Upper lobe of left lung (tissue), 6 donors: Measurements from ENCODE around the gene IYD. TPM values are rescaled to one million over a fixed set of nuclear protein-coding genes. Genes with fewer than 3 reads are reported as not detected.

Experiments
- ATAC-seq, 2 donors: fragments of 200-7000 bp; cut with Tn5 transposase; one replicate each; pipeline ENCODE4 v1.9.1; 2022; ENCODE audit warnings: mild to moderate bottlenecking in 2 of 2, moderate library complexity in 2 of 2; ENCODE audit not compliant: low FRiP score in 2 of 2
- DNase-seq, 2 donors: peaks; one replicate each; pipeline ENCODE4 v3.0.0-alpha.2; 2019 to 2020
- H3K27ac ChIP-seq, 4 donors: fragments of 200-600 bp; sonication (generic); one replicate each; pipeline ENCODE4 v1.5.1; 2016 to 2019
- H3K27me3 ChIP-seq, 4 donors: fragments of 200-600 bp; sonication (generic); one replicate each; pipeline ENCODE4 v1.5.1; 2017 to 2019
- H3K36me3 ChIP-seq, 4 donors: fragments of 200-600 bp; sonication (generic); one replicate each; pipeline ENCODE4 v1.5.1; 2016 to 2019
- H3K4me1 ChIP-seq, 4 donors: fragments of 200-600 bp; sonication (generic); one replicate each; pipeline ENCODE4 v1.5.1; 2018 to 2019
- H3K4me3 ChIP-seq, 4 donors: fragments of 200-600 bp; sonication (generic); one replicate each; pipeline ENCODE4 v1.5.1; 2017 to 2019; ENCODE audit warnings: mild to moderate bottlenecking in 2 of 4, moderate library complexity in 1 of 4
- H3K9me3 ChIP-seq, 4 donors: fragments of 200-600 bp; sonication (generic); one replicate each; pipeline ENCODE4 v1.5.1; 2018 to 2019
- EP300 ChIP-seq, 4 donors: sonication (generic); formaldehyde crosslinking; IDR thresholded peaks; one replicate each; pipeline ENCODE4 v1.5.1; 2017; ENCODE audit warnings: antibody characterized with exemption in 4 of 4, control low read depth in 2 of 4
- POLR2A ChIP-seq, 4 donors: fragments of 450-650 bp; IDR thresholded peaks; one replicate each; pipeline ENCODE4 v1.5.1; 2016 to 2017; ENCODE audit warnings: antibody characterized with exemption in 4 of 4, mild to moderate bottlenecking in 2 of 4
- POLR2AphosphoS5 ChIP-seq, 2 donors: sonication (generic); formaldehyde crosslinking; IDR thresholded peaks; one replicate each; pipeline ENCODE4 v1.5.1; 2017; ENCODE audit warnings: antibody characterized with exemption in 2 of 2
- WGBS, 2 donors: methylation state at CpG; one replicate each; pipeline ENCODE4 v1.1.5; 2017 to 2018; 5-methylcytosine and 5-hydroxymethylcytosine counted together
- total RNA-seq, 6 donors: library from RNA; depleted of rRNA in 4 of 6; stranded (reverse); fragments of >200 nt in 4 of 6; gene quantifications; one replicate each; pipeline versions ENCODE4 v1.1.0 to v1.2.1, GENCODE V29; 2016 to 2021
- TF ChIP-seq, protein P1 (sequence below), 6 experiments: fragments of 450-650 bp in 4 of 6; fragments of 200-600 bp in 2 of 6; sonication (generic) in 2 of 6; IDR thresholded peaks; one replicate each; pipeline ENCODE4 v1.5.1; 2016 to 2019; ENCODE audit warnings: antibody characterized with exemption in 6 of 6
- donor health status: DM: no; HTN: no; CAD: no; lungs with moderate emphysema.
- donor health status: DM: no; HTN: yes; CAD: no; lungs with severe emphysema.

The IYD gene
- total RNA-seq, 6 donors from 2014 or later, result under 0.01 to 3.2 (median 1.7) TPM

GRCh38 chr6:150354754-150355571, 13.8 kb upstream of the IYD start:
- no peak overlapping the region for H3K27ac ChIP-seq
- 51 to 71% methylated on average over 2 of the region's 2 CpGs for WGBS, 2 donors
- H3K9me3 ChIP-seq, result no peaks in the 10 kb centered on the region
- no peak overlapping the region for H3K4me3 ChIP-seq
- ATAC-seq, result no peak
- H3K27me3 ChIP-seq, result no peaks in the 10 kb centered on the region
- no peak for DNase-seq
- H3K4me1 ChIP-seq, result no peaks in the 10 kb centered on the region
- no peaks in the 10 kb centered on the region for H3K36me3 ChIP-seq
- TF ChIP-seq, protein P1, sequence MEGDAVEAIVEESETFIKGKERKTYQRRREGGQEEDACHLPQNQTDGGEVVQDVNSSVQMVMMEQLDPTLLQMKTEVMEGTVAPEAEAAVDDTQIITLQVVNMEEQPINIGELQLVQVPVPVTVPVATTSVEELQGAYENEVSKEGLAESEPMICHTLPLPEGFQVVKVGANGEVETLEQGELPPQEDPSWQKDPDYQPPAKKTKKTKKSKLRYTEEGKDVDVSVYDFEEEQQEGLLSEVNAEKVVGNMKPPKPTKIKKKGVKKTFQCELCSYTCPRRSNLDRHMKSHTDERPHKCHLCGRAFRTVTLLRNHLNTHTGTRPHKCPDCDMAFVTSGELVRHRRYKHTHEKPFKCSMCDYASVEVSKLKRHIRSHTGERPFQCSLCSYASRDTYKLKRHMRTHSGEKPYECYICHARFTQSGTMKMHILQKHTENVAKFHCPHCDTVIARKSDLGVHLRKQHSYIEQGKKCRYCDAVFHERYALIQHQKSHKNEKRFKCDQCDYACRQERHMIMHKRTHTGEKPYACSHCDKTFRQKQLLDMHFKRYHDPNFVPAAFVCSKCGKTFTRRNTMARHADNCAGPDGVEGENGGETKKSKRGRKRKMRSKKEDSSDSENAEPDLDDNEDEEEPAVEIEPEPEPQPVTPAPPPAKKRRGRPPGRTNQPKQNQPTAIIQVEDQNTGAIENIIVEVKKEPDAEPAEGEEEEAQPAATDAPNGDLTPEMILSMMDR (IDR thresholded peaks at IDR 0.05), result no peak
- TF ChIP-seq POLR2A (IDR thresholded peaks at IDR 0.05) (no peak), POLR2AphosphoS5 (IDR thresholded peaks at IDR 0.05) (no peak), EP300 (IDR thresholded peaks at IDR 0.05) (no peak)

GRCh38 chr6:150355932-150356331, 12.9 kb upstream of the IYD start:
- H3K4me1 ChIP-seq, result no peaks in the 10 kb centered on the region
- no peaks in the 10 kb centered on the region for H3K27me3 ChIP-seq
- no peak overlapping the region for H3K4me3 ChIP-seq
- H3K36me3 ChIP-seq, result no peaks in the 10 kb centered on the region
- H3K27ac ChIP-seq, result no peak overlapping the region
- DNase-seq, result no peak
- ATAC-seq, result no peak
- no peaks in the 10 kb centered on the region for H3K9me3 ChIP-seq
- 81 to 100% methylated on average over 1 to 4 of the region's 4 CpGs for WGBS, 2 donors
- TF ChIP-seq EP300 (IDR thresholded peaks at IDR 0.05), result no peak
- TF ChIP-seq, protein P1 (IDR thresholded peaks at IDR 0.05), result no peak
- TF ChIP-seq POLR2AphosphoS5 (IDR thresholded peaks at IDR 0.05), result no peak
- no peak for TF ChIP-seq POLR2A (IDR thresholded peaks at IDR 0.05)

GRCh38 chr6:150361876-150362275, 6.9 kb upstream of the IYD start:
- peaks cover 0 to 5% (median 0%) of the 10 kb centered on the region in 4 donors for H3K4me1 ChIP-seq
- ATAC-seq (no peak), DNase-seq (no peak)
- TF ChIP-seq EP300 (IDR thresholded peaks at IDR 0.05) (no peak), POLR2A (IDR thresholded peaks at IDR 0.05) (no peak), POLR2AphosphoS5 (IDR thresholded peaks at IDR 0.05) (no peak)
- TF ChIP-seq, protein P1 (IDR thresholded peaks at IDR 0.05), result no peak
- no peak overlapping the region for H3K27ac ChIP-seq
- no peaks in the 10 kb centered on the region for H3K36me3 ChIP-seq
- H3K27me3 ChIP-seq, result no peaks in the 10 kb centered on the region
- 72 to 74% methylated on average over 3 of the region's 3 CpGs for WGBS, 2 donors
- H3K9me3 ChIP-seq, result no peaks in the 10 kb centered on the region
- no peak overlapping the region for H3K4me3 ChIP-seq

DNA sequence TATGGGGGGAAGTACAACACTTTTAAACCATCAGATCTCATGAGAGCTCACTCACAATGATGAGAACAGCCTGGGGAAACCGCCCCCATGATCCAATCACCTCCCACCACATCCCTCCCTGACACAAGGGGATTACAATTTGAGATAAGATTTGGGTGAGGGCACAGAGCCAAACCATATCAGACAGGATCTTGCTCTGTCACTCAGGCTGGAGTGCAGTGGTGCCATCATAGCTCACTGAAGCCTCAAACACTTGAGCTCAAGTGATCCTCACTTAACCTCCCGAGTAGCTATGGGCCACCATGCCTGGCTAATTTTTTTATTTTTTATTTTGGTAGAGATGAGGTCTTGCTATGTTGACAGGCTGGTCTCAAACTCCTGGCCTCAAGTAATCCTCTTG, 5.1 kb upstream of the IYD start:
- Histone ChIP-seq H3K36me3 (no peaks in the 10 kb centered on the region), H3K4me1 (peaks cover 0 to 5% (median 0%) of the 10 kb centered on the region in 4 donors), H3K4me3 (no peak overlapping the region), H3K27me3 (no peaks in the 10 kb centered on the region), H3K27ac (no peak overlapping the region), H3K9me3 (no peaks in the 10 kb centered on the region)
- ATAC-seq (no peak), DNase-seq (no peak)
- 49 to 72% methylated on average over 2 of the region's 2 CpGs for WGBS, 2 donors
- TF ChIP-seq EP300 (IDR thresholded peaks at IDR 0.05) (no peak), POLR2A (IDR thresholded peaks at IDR 0.05) (no peak), POLR2AphosphoS5 (IDR thresholded peaks at IDR 0.05) (no peak)
- TF ChIP-seq, protein P1 (IDR thresholded peaks at IDR 0.05), result no peak
